ENCODE data around the gene DNAJC28. TPM values are rescaled to one million over a fixed set of nuclear protein-coding genes. Genes with fewer than 3 reads are reported as not detected.
"Not testable (repeated sequence)": the region's sequence is repeated elsewhere in the genome, so short reads cannot be mapped to it uniquely, and the experiment has no call there.

DNAJC28 gene
- total RNA-seq, 1 experiment from 2014 or later = 3.5 TPM

GRCh38 chr21:33449616-33450015 lies 41.9 kb downstream of the DNAJC28 start:
- no peak for TF ChIP-seq E2F4 (CRISPR knock-in tag; IDR thresholded peaks at IDR 0.05; ENCODE audit: borderline replicate concordance, low read depth)
- TF ChIP-seq SMAD4 (CRISPR knock-in tag; IDR thresholded peaks at IDR 0.05) = no peak
- TF ChIP-seq NR3C1 (CRISPR knock-in tag; conservative IDR thresholded peaks at IDR 0.05; ENCODE audit: low read depth) = no peak
- no peak for TF ChIP-seq ZBTB21 (CRISPR knock-in tag; IDR thresholded peaks at IDR 0.05; ENCODE audit: borderline replicate concordance)
- no peak for TF ChIP-seq FOXP4 (CRISPR knock-in tag; IDR thresholded peaks at IDR 0.05)
- TF ChIP-seq MAX (CRISPR knock-in tag; IDR thresholded peaks at IDR 0.05) = no peak
- no peak for TF ChIP-seq PREB (CRISPR knock-in tag; IDR thresholded peaks at IDR 0.05; ENCODE audit: borderline replicate concordance)
- TF ChIP-seq TCF7 (CRISPR knock-in tag; IDR thresholded peaks at IDR 0.05; ENCODE audit: low read depth) = no peak
- no peak for TF ChIP-seq OVOL2 (CRISPR knock-in tag; IDR thresholded peaks at IDR 0.05; ENCODE audit: borderline replicate concordance)
- no peak for TF ChIP-seq E2F1 (CRISPR knock-in tag; IDR thresholded peaks at IDR 0.05)
- TF ChIP-seq USF2 (CRISPR knock-in tag; IDR thresholded peaks at IDR 0.05) = no peak
- TF ChIP-seq ZNF396 (CRISPR knock-in tag; IDR thresholded peaks at IDR 0.05; ENCODE audit: borderline replicate concordance) = no peak
- no peak for TF ChIP-seq ATF1 (CRISPR knock-in tag; IDR thresholded peaks at IDR 0.05)
- TF ChIP-seq PRDM15 (CRISPR knock-in tag; IDR thresholded peaks at IDR 0.05) = no peak
- POLR2A ChIA-PET = no interaction called here
- Mint-ChIP-seq H3K36me3 (peaks cover 3% of the 10 kb centered on the region; the same call in 1 of the 2 replicates), H3K4me3 (no peak overlapping the region), H3K4me1 (no peaks in the 10 kb centered on the region), H3K27me3 (ENCODE audit: low read depth) (no peaks in the 10 kb centered on the region), H3K27ac (peak overlapping the region; percentile 50; the same call in 1 of the 2 replicates), H3K9me3 (no peaks in the 10 kb centered on the region)
- CTCF ChIA-PET = interaction anchor here (0.8 kb wide), 1 partner anchor 156 kb away, joined by 3 read pairs; no protein-coding TSS in a partner anchor
- ATAC-seq (no peak), DNase-seq (ENCODE audit: low spot score) (no peak)

GRCh38 chr21:33446620-33447019 lies 44.9 kb downstream of the DNAJC28 start:
- TF ChIP-seq ZNF121 (CRISPR knock-in tag; IDR thresholded peaks at IDR 0.05) = peak; percentile 50; the same call in 1 of the 2 replicates
- H3K27ac Mint-ChIP-seq; H3K4me3 Mint-ChIP-seq; DNase-seq (ENCODE audit: low spot score); POLR2A ChIA-PET; H3K4me1 Mint-ChIP-seq; H3K27me3 Mint-ChIP-seq (ENCODE audit: low read depth); H3K9me3 Mint-ChIP-seq; ATAC-seq; H3K36me3 Mint-ChIP-seq: not testable (repeated sequence)
- CTCF ChIA-PET = interaction anchor here (0.7 to 3.0 kb wide), 6 partner anchors 8 to 249 kb away, joined by 3 to 28 read pairs (median 5); no protein-coding TSS in a partner anchor

Data from WTC11 (cell line).